Measurements from ENCODE around the gene SOX30.

DNA sequence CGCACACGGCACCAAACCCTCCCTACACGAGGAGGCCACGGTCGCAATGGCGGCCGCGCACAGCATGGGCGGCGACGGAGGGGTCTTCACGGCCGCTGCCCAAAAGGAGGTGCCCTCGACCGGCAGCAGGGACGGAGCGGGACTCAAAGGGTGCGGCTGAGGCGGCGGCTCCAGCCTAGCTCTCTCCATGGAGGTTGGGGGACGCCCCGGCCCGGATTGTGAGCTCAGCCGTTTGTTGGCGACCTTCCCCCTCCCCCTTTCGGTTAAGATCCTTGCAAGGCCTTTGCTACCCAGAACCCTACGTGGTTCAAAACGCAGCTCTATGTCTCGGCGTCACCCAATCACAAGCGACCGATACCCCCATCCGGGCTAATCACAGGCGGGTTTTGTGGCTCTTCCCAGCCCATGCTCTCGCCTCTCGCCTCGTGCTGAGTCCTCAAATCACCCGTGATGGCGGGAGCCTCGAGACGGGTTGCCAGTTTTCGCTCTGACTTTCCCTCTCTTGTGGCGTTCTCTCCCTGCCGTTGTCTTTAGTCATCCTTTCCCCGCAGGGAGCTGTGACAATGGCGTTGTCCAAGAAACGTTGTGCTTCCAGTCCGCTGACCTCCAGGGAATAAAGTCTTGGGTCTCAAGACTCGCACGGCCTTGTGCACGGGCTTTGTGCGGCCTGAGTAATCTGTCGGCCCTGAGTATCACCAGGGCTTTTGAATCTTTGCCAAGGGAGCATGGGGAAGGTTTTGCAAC, 38.6 kb upstream of the SOX30 start:
- TF ChIP-seq, protein P1, sequence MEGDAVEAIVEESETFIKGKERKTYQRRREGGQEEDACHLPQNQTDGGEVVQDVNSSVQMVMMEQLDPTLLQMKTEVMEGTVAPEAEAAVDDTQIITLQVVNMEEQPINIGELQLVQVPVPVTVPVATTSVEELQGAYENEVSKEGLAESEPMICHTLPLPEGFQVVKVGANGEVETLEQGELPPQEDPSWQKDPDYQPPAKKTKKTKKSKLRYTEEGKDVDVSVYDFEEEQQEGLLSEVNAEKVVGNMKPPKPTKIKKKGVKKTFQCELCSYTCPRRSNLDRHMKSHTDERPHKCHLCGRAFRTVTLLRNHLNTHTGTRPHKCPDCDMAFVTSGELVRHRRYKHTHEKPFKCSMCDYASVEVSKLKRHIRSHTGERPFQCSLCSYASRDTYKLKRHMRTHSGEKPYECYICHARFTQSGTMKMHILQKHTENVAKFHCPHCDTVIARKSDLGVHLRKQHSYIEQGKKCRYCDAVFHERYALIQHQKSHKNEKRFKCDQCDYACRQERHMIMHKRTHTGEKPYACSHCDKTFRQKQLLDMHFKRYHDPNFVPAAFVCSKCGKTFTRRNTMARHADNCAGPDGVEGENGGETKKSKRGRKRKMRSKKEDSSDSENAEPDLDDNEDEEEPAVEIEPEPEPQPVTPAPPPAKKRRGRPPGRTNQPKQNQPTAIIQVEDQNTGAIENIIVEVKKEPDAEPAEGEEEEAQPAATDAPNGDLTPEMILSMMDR (IDR thresholded peaks at IDR 0.05; ENCODE audit: low read depth, low read length, missing input control) = no peak
- TF ChIP-seq TAF1 (conservative IDR thresholded peaks at IDR 0.05) = no peak
- TF ChIP-seq GABPA (IDR thresholded peaks at IDR 0.05 in 1 of 2, conservative IDR thresholded peaks at IDR 0.05 in 1 of 2) = no peak
- no peak for TF ChIP-seq RAD21 (IDR thresholded peaks at IDR 0.05)
- TF ChIP-seq, protein P2, sequence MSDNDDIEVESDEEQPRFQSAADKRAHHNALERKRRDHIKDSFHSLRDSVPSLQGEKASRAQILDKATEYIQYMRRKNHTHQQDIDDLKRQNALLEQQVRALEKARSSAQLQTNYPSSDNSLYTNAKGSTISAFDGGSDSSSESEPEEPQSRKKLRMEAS (IDR thresholded peaks at IDR 0.05) = no peak
- TF ChIP-seq EGR1 (IDR thresholded peaks at IDR 0.05; ENCODE audit: low read depth in 2 of 2) = no peak
- TF ChIP-seq, protein P3, sequence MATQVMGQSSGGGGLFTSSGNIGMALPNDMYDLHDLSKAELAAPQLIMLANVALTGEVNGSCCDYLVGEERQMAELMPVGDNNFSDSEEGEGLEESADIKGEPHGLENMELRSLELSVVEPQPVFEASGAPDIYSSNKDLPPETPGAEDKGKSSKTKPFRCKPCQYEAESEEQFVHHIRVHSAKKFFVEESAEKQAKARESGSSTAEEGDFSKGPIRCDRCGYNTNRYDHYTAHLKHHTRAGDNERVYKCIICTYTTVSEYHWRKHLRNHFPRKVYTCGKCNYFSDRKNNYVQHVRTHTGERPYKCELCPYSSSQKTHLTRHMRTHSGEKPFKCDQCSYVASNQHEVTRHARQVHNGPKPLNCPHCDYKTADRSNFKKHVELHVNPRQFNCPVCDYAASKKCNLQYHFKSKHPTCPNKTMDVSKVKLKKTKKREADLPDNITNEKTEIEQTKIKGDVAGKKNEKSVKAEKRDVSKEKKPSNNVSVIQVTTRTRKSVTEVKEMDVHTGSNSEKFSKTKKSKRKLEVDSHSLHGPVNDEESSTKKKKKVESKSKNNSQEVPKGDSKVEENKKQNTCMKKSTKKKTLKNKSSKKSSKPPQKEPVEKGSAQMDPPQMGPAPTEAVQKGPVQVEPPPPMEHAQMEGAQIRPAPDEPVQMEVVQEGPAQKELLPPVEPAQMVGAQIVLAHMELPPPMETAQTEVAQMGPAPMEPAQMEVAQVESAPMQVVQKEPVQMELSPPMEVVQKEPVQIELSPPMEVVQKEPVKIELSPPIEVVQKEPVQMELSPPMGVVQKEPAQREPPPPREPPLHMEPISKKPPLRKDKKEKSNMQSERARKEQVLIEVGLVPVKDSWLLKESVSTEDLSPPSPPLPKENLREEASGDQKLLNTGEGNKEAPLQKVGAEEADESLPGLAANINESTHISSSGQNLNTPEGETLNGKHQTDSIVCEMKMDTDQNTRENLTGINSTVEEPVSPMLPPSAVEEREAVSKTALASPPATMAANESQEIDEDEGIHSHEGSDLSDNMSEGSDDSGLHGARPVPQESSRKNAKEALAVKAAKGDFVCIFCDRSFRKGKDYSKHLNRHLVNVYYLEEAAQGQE (IDR thresholded peaks at IDR 0.05) = no peak
- TF ChIP-seq, protein P4, sequence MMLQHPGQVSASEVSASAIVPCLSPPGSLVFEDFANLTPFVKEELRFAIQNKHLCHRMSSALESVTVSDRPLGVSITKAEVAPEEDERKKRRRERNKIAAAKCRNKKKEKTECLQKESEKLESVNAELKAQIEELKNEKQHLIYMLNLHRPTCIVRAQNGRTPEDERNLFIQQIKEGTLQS (IDR thresholded peaks at IDR 0.05) = no peak
- TF ChIP-seq, protein P5, sequence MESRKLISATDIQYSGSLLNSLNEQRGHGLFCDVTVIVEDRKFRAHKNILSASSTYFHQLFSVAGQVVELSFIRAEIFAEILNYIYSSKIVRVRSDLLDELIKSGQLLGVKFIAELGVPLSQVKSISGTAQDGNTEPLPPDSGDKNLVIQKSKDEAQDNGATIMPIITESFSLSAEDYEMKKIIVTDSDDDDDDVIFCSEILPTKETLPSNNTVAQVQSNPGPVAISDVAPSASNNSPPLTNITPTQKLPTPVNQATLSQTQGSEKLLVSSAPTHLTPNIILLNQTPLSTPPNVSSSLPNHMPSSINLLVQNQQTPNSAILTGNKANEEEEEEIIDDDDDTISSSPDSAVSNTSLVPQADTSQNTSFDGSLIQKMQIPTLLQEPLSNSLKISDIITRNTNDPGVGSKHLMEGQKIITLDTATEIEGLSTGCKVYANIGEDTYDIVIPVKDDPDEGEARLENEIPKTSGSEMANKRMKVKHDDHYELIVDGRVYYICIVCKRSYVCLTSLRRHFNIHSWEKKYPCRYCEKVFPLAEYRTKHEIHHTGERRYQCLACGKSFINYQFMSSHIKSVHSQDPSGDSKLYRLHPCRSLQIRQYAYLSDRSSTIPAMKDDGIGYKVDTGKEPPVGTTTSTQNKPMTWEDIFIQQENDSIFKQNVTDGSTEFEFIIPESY (IDR thresholded peaks at IDR 0.05) = no peak
- TF ChIP-seq HNF4A (conservative IDR thresholded peaks at IDR 0.05) = no peak
- TF ChIP-seq SP1 (IDR thresholded peaks at IDR 0.05) = no peak
- no peak for TF ChIP-seq YY1 (IDR thresholded peaks at IDR 0.05)

Data from liver (tissue), 3 donors.